H1 (cell line): ENCODE measurements around the gene ABHD16B. TPM values are rescaled to one million over a fixed set of nuclear protein-coding genes. Genes with fewer than 3 reads are reported as not detected.

Experiments
- CTCF ChIA-PET: fragments of 300-600 bp; sonication (Branson Sonifier 250); formaldehyde crosslinking; loops from one replicate; lab custom pipeline; 2021; ENCODE audit not compliant: partially characterized antibody; lab: Charles Lee
- POLR2A ChIA-PET: fragments of 300-600 bp; sonication (Branson Sonifier 250); formaldehyde crosslinking; loops from one replicate; lab custom pipeline; 2021; ENCODE audit warnings: inconsistent platforms; ENCODE audit not compliant: partially characterized antibody; lab: Charles Lee
- DNase-seq, 2 experiments: peaks; one replicate each; pipeline versions ENCODE4 v3.0.0 to v3.0.0-alpha.2; 2010 to 2022; ENCODE audit warnings: low spot score in 2 of 2, low read depth in 1 of 2, mixed read lengths in 1 of 2
- FAIRE-seq: peaks from 2 replicates; lab custom pipeline; 2011; peaks lifted over from hg19 to GRCh38; lab: Jason Lieb, UNC
- H2AFZ ChIP-seq: 2 replicates; pipeline ENCODE4 v1.8.1; 2012; ENCODE audit warnings: low read length, inconsistent platforms
- H2AK5ac ChIP-seq: 2 replicates; pipeline ENCODE4 v1.6.1; 2013; ENCODE audit warnings: low read depth, low read length
- H2BK120ac ChIP-seq: replicated peaks from 2 replicates; pipeline ENCODE3; 2013; ENCODE audit warnings: low read depth, low read length, inconsistent platforms
- H2BK12ac ChIP-seq: 2 replicates; pipeline ENCODE4 v1.6.1; 2013; ENCODE audit warnings: low read depth, low read length
- H2BK15ac ChIP-seq: 2 replicates; pipeline ENCODE4 v1.6.1; 2013; ENCODE audit warnings: low read length
- H2BK20ac ChIP-seq: 2 replicates; pipeline ENCODE4 v1.6.1; 2013; ENCODE audit warnings: low read length
- H2BK5ac ChIP-seq: 2 replicates; pipeline ENCODE4 v1.6.1; 2013; ENCODE audit warnings: low read depth, low read length
- H3K14ac ChIP-seq: 2 replicates; pipeline ENCODE4 v1.6.1; 2013; ENCODE audit warnings: inconsistent platforms; ENCODE audit not compliant: insufficient read length
- H3K18ac ChIP-seq: 2 replicates; pipeline ENCODE4 v1.6.1; 2013; ENCODE audit warnings: low read length; ENCODE audit errors: extremely low read depth
- H3K23ac ChIP-seq: 2 replicates; pipeline ENCODE4 v1.6.1; 2013; ENCODE audit warnings: inconsistent platforms; ENCODE audit not compliant: insufficient read length
- H3K23me2 ChIP-seq: 2 replicates; pipeline ENCODE4 v1.6.1; 2013; ENCODE audit warnings: low read depth, low read length
- H3K27ac ChIP-seq: 2 replicates; pipeline ENCODE4 v1.6.1; 2011; ENCODE audit warnings: low read depth, low read length, inconsistent platforms
- H3K27me3 ChIP-seq, 4 experiments: replicated peaks in 1 of 4; 1 replicate in 1 of 4; 2 replicates in 3 of 4; pipeline versions ENCODE4 v1.6.1 to v1.8.1; 2011 to 2013; ENCODE audit warnings: low read length in 3 of 4, mild to moderate bottlenecking in 3 of 4, inconsistent platforms in 2 of 4, mixed read lengths in 2 of 4, moderate library complexity in 1 of 4; ENCODE audit not compliant: control insufficient read depth in 3 of 4, insufficient read depth in 3 of 4; ENCODE audit errors: extremely low read depth in 1 of 4
- H3K36me3 ChIP-seq, 4 experiments: 2 replicates each; pipeline versions ENCODE4 v1.6.1 to v1.8.1; 2011 to 2013; ENCODE audit warnings: mild to moderate bottlenecking in 4 of 4, low read length in 3 of 4, moderate library complexity in 2 of 4, control low read depth in 1 of 4, inconsistent platforms in 1 of 4; ENCODE audit not compliant: insufficient read depth in 4 of 4, control insufficient read depth in 2 of 4
- H3K4ac ChIP-seq: replicated peaks from 2 replicates; pipeline ENCODE3; 2013; ENCODE audit warnings: low read length, low read depth, mixed read lengths, inconsistent platforms; ENCODE audit not compliant: insufficient read length
- H3K4me1 ChIP-seq, 4 experiments: replicated peaks in 1 of 4; 1 replicate in 1 of 4; 2 replicates in 3 of 4; pipeline versions ENCODE4 v1.6.1 to v1.8.1; 2011 to 2013; ENCODE audit warnings: low read length in 3 of 4, inconsistent platforms in 2 of 4, mixed read lengths in 1 of 4; ENCODE audit not compliant: insufficient read depth in 4 of 4, control insufficient read depth in 3 of 4
- H3K4me2 ChIP-seq, 2 experiments: 2 replicates each; pipeline versions ENCODE4 v1.6.1 to v1.8.1; 2011 to 2013; ENCODE audit warnings: low read depth in 2 of 2, low read length in 2 of 2, control low read depth in 1 of 2, inconsistent platforms in 1 of 2, mild to moderate bottlenecking in 1 of 2; ENCODE audit not compliant: insufficient read depth in 1 of 2
- H3K4me3 ChIP-seq, 4 experiments: fragments of 200-600, 300-600 bp in 1 of 4; sonication (generic), shearing (Covaris generic), sonication (Bioruptor Twin) in 1 of 4; 2 replicates each; pipeline versions ENCODE4 v1.5.1 to v1.8.1; 2011 to 2016; ENCODE audit warnings: low read length in 4 of 4, low read depth in 3 of 4, control low read depth in 2 of 4, inconsistent platforms in 2 of 4, mild to moderate bottlenecking in 2 of 4, mixed read lengths in 1 of 4, moderate library complexity in 1 of 4; ENCODE audit not compliant: insufficient read depth in 2 of 4; ENCODE audit errors: extremely low read depth in 1 of 4
- H3K56ac ChIP-seq: replicated peaks from 2 replicates; pipeline ENCODE3; 2013; ENCODE audit warnings: low read depth, mild to moderate bottlenecking, mixed read lengths, low read length, inconsistent platforms; ENCODE audit not compliant: insufficient read length
- H3K79me1 ChIP-seq: 2 replicates; pipeline ENCODE4 v1.6.1; 2013; ENCODE audit warnings: low read depth, low read length, control low read depth
- H3K79me2 ChIP-seq, 2 experiments: 2 replicates each; pipeline versions ENCODE4 v1.6.1 to v1.8.1; 2012 to 2013; ENCODE audit warnings: low read length in 2 of 2, mild to moderate bottlenecking in 2 of 2, inconsistent platforms in 1 of 2; ENCODE audit not compliant: insufficient read depth in 2 of 2, control insufficient read depth in 1 of 2
- H3K9ac ChIP-seq, 4 experiments: replicated peaks in 1 of 4; 1 replicate in 1 of 4; 2 replicates in 3 of 4; pipeline versions ENCODE4 v1.6.1 to v1.8.1; 2011 to 2013; ENCODE audit warnings: low read depth in 3 of 4, low read length in 3 of 4, control low read depth in 2 of 4, mild to moderate bottlenecking in 2 of 4, moderate library complexity in 2 of 4, inconsistent platforms in 1 of 4; ENCODE audit errors: extremely low read depth in 1 of 4
- H3K9me3 ChIP-seq, 2 experiments: 2 replicates each; pipeline versions ENCODE4 v1.6.1 to v1.8.1; 2012 to 2013; ENCODE audit warnings: mild to moderate bottlenecking in 2 of 2, moderate library complexity in 2 of 2, control low read depth in 1 of 2, inconsistent platforms in 1 of 2, low read depth in 1 of 2, low read length in 1 of 2, mixed read lengths in 1 of 2; ENCODE audit not compliant: insufficient read depth in 2 of 2
- H4K20me1 ChIP-seq, 2 experiments: replicated peaks in 1 of 2; 2 replicates each; pipeline versions ENCODE3 to v1.8.1; 2011 to 2013; ENCODE audit warnings: inconsistent platforms in 2 of 2, low read length in 2 of 2, mild to moderate bottlenecking in 1 of 2; ENCODE audit not compliant: insufficient read depth in 2 of 2, control insufficient read depth in 1 of 2
- H4K5ac ChIP-seq: 2 replicates; pipeline ENCODE4 v1.6.1; 2013; ENCODE audit warnings: low read length, low read depth, mixed read lengths, inconsistent platforms; ENCODE audit not compliant: insufficient read length
- H4K8ac ChIP-seq: 2 replicates; pipeline ENCODE4 v1.8.0; 2013; ENCODE audit warnings: mild to moderate bottlenecking, moderate library complexity, low read length, inconsistent platforms; ENCODE audit not compliant: insufficient read depth; ENCODE audit errors: extremely low read depth
- H4K91ac ChIP-seq: replicated peaks from 2 replicates; pipeline ENCODE3; 2013; ENCODE audit warnings: low read length, mixed read lengths, inconsistent platforms; ENCODE audit not compliant: insufficient read length
- CEBPB ChIP-seq: IDR thresholded peaks from 2 replicates; pipeline ENCODE4 v1.6.1; 2012; ENCODE audit warnings: low read depth, low read length
- EGR1 ChIP-seq: IDR thresholded peaks from 2 replicates; pipeline ENCODE4 v1.6.1; 2011; ENCODE audit warnings: low read depth, low read length, borderline replicate concordance
- HDAC2 ChIP-seq, 2 experiments: fragments of 300-600 bp in 1 of 2; sonication (generic) in 1 of 2; IDR thresholded peaks; 2 replicates each; pipeline ENCODE4 v1.6.1; 2011 to 2012; ENCODE audit warnings: low read depth in 2 of 2, low read length in 2 of 2, mild to moderate bottlenecking in 2 of 2, moderate library complexity in 2 of 2, borderline replicate concordance in 1 of 2, inconsistent platforms in 1 of 2
- JUN ChIP-seq: IDR thresholded peaks from 2 replicates; pipeline ENCODE4 v1.6.1; 2011; ENCODE audit warnings: low read depth, mild to moderate bottlenecking, improper control_type of control experiment, low read length
- NRF1 ChIP-seq: IDR thresholded peaks from 2 replicates; pipeline ENCODE4 v1.6.1; 2011; ENCODE audit warnings: mild to moderate bottlenecking, low read depth, low read length, improper control_type of control experiment
- POLR2A ChIP-seq, 2 experiments: IDR thresholded peaks; 1 replicate in 1 of 2; 2 replicates in 1 of 2; pipeline ENCODE4 v1.6.1; 2011; ENCODE audit warnings: low read depth in 2 of 2, low read length in 2 of 2, mild to moderate bottlenecking in 2 of 2; ENCODE audit errors: control extremely low read depth in 1 of 2
- RNF2 ChIP-seq: fragments of 200-900, 300-1000 bp; sonication (generic); IDR thresholded peaks from 2 replicates; pipeline ENCODE4 v1.7.1; 2016; ENCODE audit warnings: borderline replicate concordance, low read depth, mild to moderate bottlenecking, antibody characterized with exemption, low read length; ENCODE audit not compliant: poor library complexity, severe bottlenecking; ENCODE audit errors: missing control alignments
- SIX5 ChIP-seq: IDR thresholded peaks from 2 replicates; pipeline ENCODE4 v1.6.1; 2011; ENCODE audit warnings: mild to moderate bottlenecking, low read depth, low read length
- YY1 ChIP-seq: IDR thresholded peaks from 2 replicates; pipeline ENCODE4 v1.6.1; 2011; ENCODE audit warnings: low read depth, mild to moderate bottlenecking, low read length
- WGBS, 2 experiments: shearing (Covaris generic) in 1 of 2; methylation state at CpG; one replicate each; pipeline versions ENCODE4 v1.1.6 to v1.1.7; 2013 to 2015; ENCODE audit warnings: low lambda C conversion rate in 2 of 2, mixed read lengths in 2 of 2, inconsistent platforms in 1 of 2, low coverage in 1 of 2, missing lambda C conversion rate in 1 of 2; ENCODE audit not compliant: insufficient replicate concordance in 2 of 2, insufficient coverage in 1 of 2, insufficient read length in 1 of 2; ENCODE audit errors: extremely low coverage in 1 of 2, missing lambda C conversion rate in 1 of 2; 5-methylcytosine and 5-hydroxymethylcytosine counted together
- polyA plus RNA-seq, 7 experiments: library from polyadenylated mRNA; depleted of rRNA in 3 of 7; stranded (reverse) in 5 of 7; unstranded in 2 of 7; fragments of >200 nt in 5 of 7; fragments of 200-250 nt in 2 of 7; gene quantifications; 1 replicate in 5 of 7; 2 replicates in 1 of 7; 4 replicates in 1 of 7; pipeline versions ENCODE4 v1.2.1 to v1.2.3, GENCODE V29; 2011 to 2013; ENCODE audit warnings: missing spikeins in 2 of 7, mixed read lengths in 2 of 7
- total RNA-seq: library from RNA; stranded (reverse); fragmentation: NEBNext Ultra II Directional; extraction: Animal tissue kit (Norgen Biotek cat#: 25700); gene quantifications from 2 replicates; pipeline ENCODE4 v1.2.1, GENCODE V29; 2021

Gene ABHD16B
- total and polyA plus RNA-seq, 2 of the 8 experiments (the other 6 are each of a cell fraction or from before 2014, with no cell fraction given) = not detected

DNA sequence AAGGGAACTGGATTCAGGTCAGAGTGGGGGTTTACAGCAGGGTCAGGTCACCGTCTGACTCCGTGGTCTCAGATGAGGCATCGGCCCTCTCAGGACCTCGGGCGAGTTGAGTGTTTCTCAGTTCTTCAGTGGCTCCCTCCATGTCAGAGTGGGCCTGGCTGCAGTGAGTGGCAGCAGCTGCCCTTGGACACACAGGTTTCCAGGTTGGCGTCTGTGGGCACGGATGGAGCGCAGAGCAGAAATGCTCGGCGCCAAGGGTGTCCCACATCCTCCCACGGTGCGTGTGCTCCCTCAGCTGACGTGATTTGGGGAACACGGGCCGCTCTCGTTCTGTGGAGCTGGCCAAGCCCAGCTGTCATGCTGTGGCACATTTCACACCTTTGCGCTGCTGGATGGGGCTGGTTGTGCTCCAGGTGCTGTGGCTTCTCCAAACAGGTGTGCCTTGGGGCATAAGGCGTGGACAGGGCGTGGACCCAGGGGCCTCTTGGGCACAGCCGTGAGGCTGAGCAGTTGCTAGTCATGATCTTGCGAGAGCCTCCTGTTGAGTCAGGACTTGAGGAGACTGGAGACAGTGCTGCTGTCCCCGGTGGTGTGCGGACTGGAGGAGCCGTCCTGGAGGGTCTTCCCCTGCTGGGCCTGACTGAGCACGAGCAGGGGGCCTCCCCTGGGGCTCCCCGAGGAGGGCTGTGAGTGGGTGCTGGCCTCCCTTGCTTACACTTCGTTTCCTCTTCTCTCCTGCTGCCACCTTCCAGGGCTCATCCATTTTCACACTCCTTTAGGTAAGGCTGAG, 24.2 kb downstream of the ABHD16B start:
- no peak overlapping the region for H3K4ac ChIP-seq
- no peak overlapping the region for H3K14ac ChIP-seq
- no peak for TF ChIP-seq SIX5
- no peak for TF ChIP-seq RNF2
- no peak for TF ChIP-seq YY1
- TF ChIP-seq HDAC2 (IDR thresholded peaks at IDR 0.05; ENCODE audit: borderline replicate concordance in 1 of 2, low read depth in 2 of 2, low read length in 2 of 2) = no peak
- no peak for TF ChIP-seq POLR2A (IDR thresholded peaks at IDR 0.05; ENCODE audit: control extremely low read depth in 1 of 2, low read depth in 2 of 2, low read length in 2 of 2)
- TF ChIP-seq CEBPB = no peak
- TF ChIP-seq JUN = no peak
- no peak for TF ChIP-seq EGR1
- TF ChIP-seq NRF1 = no peak
- no peak overlapping the region for H4K8ac ChIP-seq
- H3K56ac ChIP-seq = no peak overlapping the region
- H3K4me3 ChIP-seq = no peak overlapping the region
- no peak for DNase-seq
- H3K18ac ChIP-seq = no peak overlapping the region
- no peak overlapping the region for H2BK20ac ChIP-seq
- no peak overlapping the region for H2BK15ac ChIP-seq
- H2AFZ ChIP-seq = no peak overlapping the region
- no peaks in the 10 kb centered on the region for H3K23me2 ChIP-seq
- no peaks in the 10 kb centered on the region for H3K27me3 ChIP-seq
- no peak overlapping the region for H3K4me2 ChIP-seq
- no peak overlapping the region for H3K27ac ChIP-seq
- H2BK5ac ChIP-seq = no peak overlapping the region; the same call in 1 of the 2 replicates
- H4K20me1 ChIP-seq = peaks cover 11 to 31% of the 10 kb centered on the region in 2 experiments
- H3K79me1 ChIP-seq = peaks cover 21% of the 10 kb centered on the region
- H2AK5ac ChIP-seq = no peak overlapping the region
- H3K9me3 ChIP-seq = no peaks in the 10 kb centered on the region
- peaks cover 12 to 43% (median 22%) of the 10 kb centered on the region in 4 experiments for H3K36me3 ChIP-seq
- no peak overlapping the region for H2BK120ac ChIP-seq
- ChIA-PET POLR2A (interaction anchor here (0.6 to 1.9 kb wide), 2 partner anchors 74 to 256 kb away, joined by 4 read pairs; no protein-coding TSS in a partner anchor), CTCF (interaction anchor here (0.7 to 2.0 kb wide), 2 partner anchors 10 to 18 kb away, joined by 3 to 7 read pairs; no protein-coding TSS in a partner anchor)
- no peak overlapping the region for H3K23ac ChIP-seq
- no peak overlapping the region for H4K91ac ChIP-seq
- H3K9ac ChIP-seq = no peak overlapping the region
- no peak for FAIRE-seq
- H3K79me2 ChIP-seq = peaks cover 0 to 2% of the 10 kb centered on the region in 2 experiments; a peak in 1 of 4 replicates
- 94% methylated on average over 27 of the region's 27 CpGs; no CpG with 5 or more reads in 1 of the 2 experiments for WGBS, 2 experiments
- H3K4me1 ChIP-seq = no peaks in the 10 kb centered on the region
- no peak overlapping the region for H2BK12ac ChIP-seq
- H4K5ac ChIP-seq = no peak overlapping the region
